Smooth muscle cell (in vitro differentiated cells): ENCODE measurements around the gene NUBPL. TPM values are rescaled to one million over a fixed set of nuclear protein-coding genes. Genes with fewer than 3 reads are reported as not detected.
A peak's percentile ranks its signal among the peaks of the same experiment; 100 is the strongest.

Source experiments
- DNase-seq: peaks from one replicate; lab custom pipeline; 2025; ENCODE audit not compliant: unreplicated experiment; lab: John Stamatoyannopoulos, UW
- H2AFZ ChIP-seq: fragments of 200-600 bp; sonication (generic); 2 replicates; pipeline ENCODE4 v1.6.0; 2016; ENCODE audit warnings: antibody characterized with exemption, low read depth, mild to moderate bottlenecking
- H3F3A ChIP-seq: fragments of 200-600 bp; sonication (generic); 2 replicates; pipeline ENCODE4 v1.6.0; 2017; ENCODE audit warnings: antibody characterized with exemption, low read depth
- H3K27ac ChIP-seq: fragments of 200-600 bp; sonication (generic); 2 replicates; pipeline ENCODE4 v1.5.1; 2016; ENCODE audit warnings: low read depth, mild to moderate bottlenecking
- H3K27me3 ChIP-seq: fragments of 200-600 bp; sonication (generic); 2 replicates; pipeline ENCODE4 v1.6.1; 2016; ENCODE audit warnings: low read depth, mild to moderate bottlenecking
- H3K36me3 ChIP-seq: fragments of 200-600 bp; sonication (generic); 2 replicates; pipeline ENCODE4 v1.5.1; 2016; ENCODE audit warnings: low read depth
- H3K4me1 ChIP-seq: fragments of 200-600 bp; sonication (generic); 2 replicates; pipeline ENCODE4 v1.5.1; 2016; ENCODE audit warnings: low read depth
- H3K4me2 ChIP-seq: fragments of 200-600 bp; sonication (generic); 2 replicates; pipeline ENCODE4 v1.6.0; 2016; ENCODE audit warnings: mild to moderate bottlenecking
- H3K4me3 ChIP-seq: fragments of 200-600 bp; sonication (generic); 2 replicates; pipeline ENCODE4 v1.5.1; 2016; ENCODE audit warnings: mild to moderate bottlenecking
- H3K79me2 ChIP-seq: fragments of 200-600 bp; sonication (generic); 2 replicates; pipeline ENCODE4 v1.6.0; 2016; ENCODE audit warnings: low read depth, mild to moderate bottlenecking
- H3K9ac ChIP-seq: fragments of 200-600 bp; sonication (generic); 2 replicates; pipeline ENCODE4 v1.6.0; 2016; ENCODE audit warnings: low read depth
- H3K9me3 ChIP-seq: fragments of 200-600 bp; sonication (generic); replicated peaks from 2 replicates; pipeline ENCODE4 v1.5.1; 2016; ENCODE audit warnings: low read depth
- H4K20me1 ChIP-seq: fragments of 200-600 bp; sonication (generic); 2 replicates; pipeline ENCODE4 v1.6.0; 2016; ENCODE audit warnings: low read depth
- CTCF ChIP-seq: fragments of 200-600 bp; sonication (generic); IDR thresholded peaks from 2 replicates; pipeline ENCODE4 v1.5.1; 2017; ENCODE audit warnings: borderline replicate concordance, mild to moderate bottlenecking, antibody characterized with exemption; ENCODE audit not compliant: insufficient read depth, poor library complexity, severe bottlenecking
- WGBS: methylation state at CpG from one replicate; pipeline ENCODE4 v1.1.7; 2016; ENCODE audit warnings: low lambda C conversion rate; 5-methylcytosine and 5-hydroxymethylcytosine counted together
- polyA plus RNA-seq: library from polyadenylated mRNA; unstranded; fragments of >200 nt; fragmentation: Nextera tagmentation; extraction: Ambion mirVana; gene quantifications from 2 replicates; pipeline ENCODE4 v1.2.1, GENCODE V29; 2016
- total RNA-seq: library from RNA; depleted of rRNA; stranded (reverse); fragments of >200 nt; gene quantifications from 2 replicates; pipeline ENCODE4 v1.2.3, GENCODE V29; 2014

The NUBPL gene
- total and polyA plus RNA-seq, 2 experiments from 2014 or later = 9.1 to 11.7 TPM

- no peaks in the 10 kb centered on the region for H3F3A ChIP-seq
- peak overlapping the region; percentile 20 for H3K4me2 ChIP-seq
- no peaks in the 10 kb centered on the region for H3K4me1 ChIP-seq
- H2AFZ ChIP-seq = no peak overlapping the region
- no peak for DNase-seq
- no peaks in the 10 kb centered on the region for H3K36me3 ChIP-seq
- H3K9ac ChIP-seq = peak overlapping the region; percentile 39
- no peak overlapping the region for H3K4me3 ChIP-seq
- H3K9me3 ChIP-seq = no peaks in the 10 kb centered on the region
- H3K79me2 ChIP-seq = no peaks in the 10 kb centered on the region
- no peak for TF ChIP-seq CTCF
- H3K27ac ChIP-seq = peak overlapping the region; percentile 88
- no peaks in the 10 kb centered on the region for H4K20me1 ChIP-seq
- WGBS = 88% methylated on average over 4 of the region's 4 CpGs
- no peaks in the 10 kb centered on the region for H3K27me3 ChIP-seq
These were observed 320.5 kb downstream of the NUBPL start for GRCh38 chr14:31881531-31882310.

- no peak overlapping the region for H2AFZ ChIP-seq
- H3K36me3 ChIP-seq = no peaks in the 10 kb centered on the region
- H3F3A ChIP-seq = no peaks in the 10 kb centered on the region
- no peaks in the 10 kb centered on the region for H3K4me1 ChIP-seq
- no peak for TF ChIP-seq CTCF
- 76% methylated on average over 2 of the region's 2 CpGs for WGBS
- no peaks in the 10 kb centered on the region for H3K27me3 ChIP-seq
- no peak overlapping the region for H3K4me2 ChIP-seq
- no peak overlapping the region for H3K27ac ChIP-seq
- no peaks in the 10 kb centered on the region for H3K79me2 ChIP-seq
- no peak overlapping the region for H3K9ac ChIP-seq
- H3K9me3 ChIP-seq = no peaks in the 10 kb centered on the region
- no peak overlapping the region for H3K4me3 ChIP-seq
- DNase-seq = no peak
- no peaks in the 10 kb centered on the region for H4K20me1 ChIP-seq
These were observed 323.0 kb downstream of the NUBPL start for GRCh38 chr14:31884238-31884637.

GRCh38 chr14:31884776-31885379 is 323.7 kb downstream of the NUBPL start:
- Histone ChIP-seq H3K79me2 (no peaks in the 10 kb centered on the region), H3K4me1 (no peaks in the 10 kb centered on the region), H3K36me3 (no peaks in the 10 kb centered on the region), H2AFZ (no peak overlapping the region), H3K4me3 (no peak overlapping the region), H3K27ac (no peak overlapping the region), H3F3A (no peaks in the 10 kb centered on the region), H3K4me2 (no peak overlapping the region), H3K9me3 (no peaks in the 10 kb centered on the region), H3K9ac (no peak overlapping the region), H4K20me1 (no peaks in the 10 kb centered on the region), H3K27me3 (no peaks in the 10 kb centered on the region)
- no peak for TF ChIP-seq CTCF
- DNase-seq = no peak
- WGBS = 85% methylated on average over 7 of the region's 7 CpGs
